Measurements from ENCODE around the gene MROH2B. TPM values are rescaled to one million over a fixed set of nuclear protein-coding genes. Genes with fewer than 3 reads are reported as not detected.

Gene MROH2B
- total RNA-seq, 1 experiment from 2014 or later, result not detected

DNA sequence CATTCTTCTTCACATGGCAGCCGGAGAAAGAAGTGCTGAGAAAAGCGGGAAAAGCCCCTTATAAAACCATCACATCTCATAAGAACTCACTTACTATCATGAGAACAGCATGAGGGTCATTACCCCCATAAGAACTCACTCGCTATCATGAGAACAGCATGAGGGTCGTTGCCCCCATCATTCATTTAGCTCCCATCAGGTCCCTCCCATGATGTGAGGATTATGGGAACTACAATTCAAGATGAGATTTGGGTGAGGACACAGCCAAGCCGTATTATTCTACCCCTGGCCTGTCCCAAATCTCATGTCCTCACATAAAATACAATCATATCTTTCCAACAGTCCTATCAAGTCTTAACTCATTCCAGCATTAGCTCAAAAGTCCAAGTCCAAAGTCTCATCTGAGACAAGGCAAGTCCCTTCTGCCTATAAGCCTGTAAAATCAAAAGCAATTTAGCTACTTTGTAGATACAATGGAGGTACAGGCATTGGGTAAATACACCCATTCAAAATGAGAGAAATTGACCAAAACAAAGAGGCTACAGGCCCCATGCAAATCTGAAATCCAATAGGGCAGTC, 79.1 kb downstream of the MROH2B start:
- ChIA-PET CTCF (no interaction called here), POLR2A (no interaction called here)
- Histone ChIP-seq H3K27ac (ENCODE audit: low read length) (no peak overlapping the region), H3K4me1 (ENCODE audit: control insufficient read depth, insufficient read depth, low read length) (no peaks in the 10 kb centered on the region), H3K36me3 (ENCODE audit: control insufficient read depth, insufficient read depth, low read length) (no peaks in the 10 kb centered on the region), H3K9me3 (ENCODE audit: control insufficient read depth, insufficient read depth, low read depth, low read length) (no peaks in the 10 kb centered on the region), H3K27me3 (ENCODE audit: control insufficient read depth, insufficient read depth, low read length) (no peaks in the 10 kb centered on the region), H3K4me3 (ENCODE audit: low read depth in 2 of 2, low read length in 2 of 2) (no peak overlapping the region)
- in situ Hi-C loops (cut with HindIII; ENCODE audit: low pct_unique_long_range_greater_than_20kb, low sequenced_read_pairs) (no loop called here), intact Hi-C loops (cut with micrococcal nuclease; ENCODE audit: unreplicated experiment) (no loop called here)
- no TSS peak for BruUV-seq (replicated peaks)
- DNase-seq (ENCODE audit: low read depth, low spot score) (no peak), ATAC-seq (no peak)
- TF ChIP-seq, protein P1, sequence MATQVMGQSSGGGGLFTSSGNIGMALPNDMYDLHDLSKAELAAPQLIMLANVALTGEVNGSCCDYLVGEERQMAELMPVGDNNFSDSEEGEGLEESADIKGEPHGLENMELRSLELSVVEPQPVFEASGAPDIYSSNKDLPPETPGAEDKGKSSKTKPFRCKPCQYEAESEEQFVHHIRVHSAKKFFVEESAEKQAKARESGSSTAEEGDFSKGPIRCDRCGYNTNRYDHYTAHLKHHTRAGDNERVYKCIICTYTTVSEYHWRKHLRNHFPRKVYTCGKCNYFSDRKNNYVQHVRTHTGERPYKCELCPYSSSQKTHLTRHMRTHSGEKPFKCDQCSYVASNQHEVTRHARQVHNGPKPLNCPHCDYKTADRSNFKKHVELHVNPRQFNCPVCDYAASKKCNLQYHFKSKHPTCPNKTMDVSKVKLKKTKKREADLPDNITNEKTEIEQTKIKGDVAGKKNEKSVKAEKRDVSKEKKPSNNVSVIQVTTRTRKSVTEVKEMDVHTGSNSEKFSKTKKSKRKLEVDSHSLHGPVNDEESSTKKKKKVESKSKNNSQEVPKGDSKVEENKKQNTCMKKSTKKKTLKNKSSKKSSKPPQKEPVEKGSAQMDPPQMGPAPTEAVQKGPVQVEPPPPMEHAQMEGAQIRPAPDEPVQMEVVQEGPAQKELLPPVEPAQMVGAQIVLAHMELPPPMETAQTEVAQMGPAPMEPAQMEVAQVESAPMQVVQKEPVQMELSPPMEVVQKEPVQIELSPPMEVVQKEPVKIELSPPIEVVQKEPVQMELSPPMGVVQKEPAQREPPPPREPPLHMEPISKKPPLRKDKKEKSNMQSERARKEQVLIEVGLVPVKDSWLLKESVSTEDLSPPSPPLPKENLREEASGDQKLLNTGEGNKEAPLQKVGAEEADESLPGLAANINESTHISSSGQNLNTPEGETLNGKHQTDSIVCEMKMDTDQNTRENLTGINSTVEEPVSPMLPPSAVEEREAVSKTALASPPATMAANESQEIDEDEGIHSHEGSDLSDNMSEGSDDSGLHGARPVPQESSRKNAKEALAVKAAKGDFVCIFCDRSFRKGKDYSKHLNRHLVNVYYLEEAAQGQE (IDR thresholded peaks at IDR 0.05; ENCODE audit: insufficient read depth in 1 of 2, low read depth in 2 of 2, low read length in 1 of 2), result no peak
- TF ChIP-seq SIN3A (IDR thresholded peaks at IDR 0.05; ENCODE audit: borderline replicate concordance, insufficient read depth, low read depth, low read length) (no peak), TCF7L2 (IDR thresholded peaks at IDR 0.05; ENCODE audit: low read depth, low read length) (no peak), POLR2AphosphoS5 (IDR thresholded peaks at IDR 0.05; ENCODE audit: low read depth, low read length) (no peak)
- TF ChIP-seq, protein P2, sequence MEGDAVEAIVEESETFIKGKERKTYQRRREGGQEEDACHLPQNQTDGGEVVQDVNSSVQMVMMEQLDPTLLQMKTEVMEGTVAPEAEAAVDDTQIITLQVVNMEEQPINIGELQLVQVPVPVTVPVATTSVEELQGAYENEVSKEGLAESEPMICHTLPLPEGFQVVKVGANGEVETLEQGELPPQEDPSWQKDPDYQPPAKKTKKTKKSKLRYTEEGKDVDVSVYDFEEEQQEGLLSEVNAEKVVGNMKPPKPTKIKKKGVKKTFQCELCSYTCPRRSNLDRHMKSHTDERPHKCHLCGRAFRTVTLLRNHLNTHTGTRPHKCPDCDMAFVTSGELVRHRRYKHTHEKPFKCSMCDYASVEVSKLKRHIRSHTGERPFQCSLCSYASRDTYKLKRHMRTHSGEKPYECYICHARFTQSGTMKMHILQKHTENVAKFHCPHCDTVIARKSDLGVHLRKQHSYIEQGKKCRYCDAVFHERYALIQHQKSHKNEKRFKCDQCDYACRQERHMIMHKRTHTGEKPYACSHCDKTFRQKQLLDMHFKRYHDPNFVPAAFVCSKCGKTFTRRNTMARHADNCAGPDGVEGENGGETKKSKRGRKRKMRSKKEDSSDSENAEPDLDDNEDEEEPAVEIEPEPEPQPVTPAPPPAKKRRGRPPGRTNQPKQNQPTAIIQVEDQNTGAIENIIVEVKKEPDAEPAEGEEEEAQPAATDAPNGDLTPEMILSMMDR (IDR thresholded peaks at IDR 0.05), result no peak

DNA sequence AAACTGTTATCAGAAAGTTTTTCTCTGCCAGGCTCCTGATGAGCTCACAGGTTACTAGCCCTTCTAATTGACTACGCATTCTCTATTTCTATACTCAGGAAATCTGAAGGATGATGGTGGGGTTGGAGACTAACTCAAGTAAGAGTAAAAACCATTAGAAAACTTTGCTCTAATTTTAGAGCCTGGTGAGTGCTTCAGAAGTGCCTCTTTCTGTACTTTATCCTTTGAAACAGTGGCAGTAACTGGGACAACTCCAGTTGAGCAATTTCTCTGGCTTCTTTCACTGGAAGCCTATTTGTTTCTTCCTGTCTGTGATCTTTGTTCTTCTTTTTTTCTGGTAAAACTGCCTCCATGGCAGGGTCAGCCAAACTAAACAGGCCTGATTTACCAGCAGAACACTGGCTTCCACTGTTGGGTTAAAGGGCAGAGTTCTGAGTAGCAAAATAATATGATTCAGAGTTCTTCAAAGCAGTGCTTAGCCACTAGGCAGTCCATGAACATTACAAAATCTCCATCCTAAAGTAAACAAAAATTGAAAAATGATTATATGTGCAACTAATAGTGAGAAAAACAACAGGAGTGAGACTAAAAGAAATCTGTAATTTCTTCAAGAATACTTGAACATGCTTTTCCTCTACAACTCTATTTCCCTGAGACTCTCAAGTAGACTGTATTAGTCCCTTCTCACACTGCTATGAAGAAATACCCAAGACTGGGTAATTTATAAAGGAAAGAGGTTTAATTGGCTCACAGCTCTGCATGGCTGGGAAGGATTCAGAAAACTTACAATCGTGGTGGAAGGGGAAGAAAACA, 79.8 kb downstream of the MROH2B start:
- ChIA-PET POLR2A (no interaction called here), CTCF (no interaction called here)
- intact Hi-C loops (cut with micrococcal nuclease; ENCODE audit: unreplicated experiment), result no loop called here
- Histone ChIP-seq H3K36me3 (ENCODE audit: control insufficient read depth, insufficient read depth, low read length) (no peaks in the 10 kb centered on the region), H3K27ac (ENCODE audit: low read length) (no peak overlapping the region), H3K27me3 (ENCODE audit: control insufficient read depth, insufficient read depth, low read length) (no peaks in the 10 kb centered on the region), H3K4me3 (ENCODE audit: low read depth in 2 of 2, low read length in 2 of 2) (no peak overlapping the region), H3K4me1 (ENCODE audit: control insufficient read depth, insufficient read depth, low read length) (no peaks in the 10 kb centered on the region), H3K9me3 (ENCODE audit: control insufficient read depth, insufficient read depth, low read depth, low read length) (no peaks in the 10 kb centered on the region)
- ATAC-seq (no peak), DNase-seq (ENCODE audit: low read depth, low spot score) (no peak)
- TF ChIP-seq, protein P1 (IDR thresholded peaks at IDR 0.05; ENCODE audit: insufficient read depth in 1 of 2, low read depth in 2 of 2, low read length in 1 of 2), result no peak
- TF ChIP-seq TCF7L2 (IDR thresholded peaks at IDR 0.05; ENCODE audit: low read depth, low read length), result no peak
- no peak for TF ChIP-seq SIN3A (IDR thresholded peaks at IDR 0.05; ENCODE audit: borderline replicate concordance, insufficient read depth, low read depth, low read length)
- TF ChIP-seq, protein P2 (IDR thresholded peaks at IDR 0.05), result no peak
- TF ChIP-seq POLR2AphosphoS5 (IDR thresholded peaks at IDR 0.05; ENCODE audit: low read depth, low read length), result no peak
- no TSS peak for BruUV-seq (replicated peaks)
- in situ Hi-C loops (cut with HindIII; ENCODE audit: low pct_unique_long_range_greater_than_20kb, low sequenced_read_pairs), result no loop called here

All from Panc1 (cell line).